HepG2 (cell line): Measurements from ENCODE around the gene PDE9A. TPM values are rescaled to one million over a fixed set of nuclear protein-coding genes. Genes with fewer than 3 reads are reported as not detected.

Source experiments
- ATAC-seq: fragments of 200-7000 bp; cut with Tn5 transposase; 3 replicates; pipeline ENCODE4 v1.9.1; 2020; ENCODE audit warnings: mild to moderate bottlenecking, moderate library complexity
- BruUV-seq: library from RNA; stranded (reverse); fragments of 400-500 nt; replicated peaks from 2 replicates; lab custom pipeline; 2021; lab: Mats Ljungman, UMichigan
- CTCF ChIA-PET: fragments of 300-600 bp; formaldehyde crosslinking; extraction: SDS; loops from one replicate; lab custom pipeline; 2021; ENCODE audit warnings: low total read pairs, inconsistent platforms, low intra/inter-chr PET ratio; lab: Yijun Ruan, JAX
- POLR2A ChIA-PET: fragments of 350-600 bp; sonication (Branson Sonifier 250); formaldehyde crosslinking; loops from one replicate; lab custom pipeline; 2020; ENCODE audit warnings: antibody characterized with exemption, inconsistent platforms; lab: Yijun Ruan, JAX
- DNase-seq: peaks from one replicate; pipeline ENCODE4 v3.0.0-alpha.2; 2015; ENCODE audit warnings: low spot score
- FAIRE-seq: peaks from 3 replicates; lab custom pipeline; 2011; peaks lifted over from hg19 to GRCh38; lab: Jason Lieb, UNC
- H2AFZ ChIP-seq: one replicate; pipeline ENCODE4 v1.6.1; 2011; ENCODE audit warnings: low read length, inconsistent platforms
- H3K27ac ChIP-seq: fragments of 300-600 bp; 3 replicates; pipeline ENCODE4 v1.8.0; 2011; ENCODE audit warnings: mixed run types, mild to moderate bottlenecking, mixed read lengths, low read length, inconsistent platforms; ENCODE audit not compliant: insufficient read depth; ENCODE audit errors: extremely low read length
- H3K27me3 ChIP-seq, 2 experiments: fragments of 200-600 bp in 1 of 2; 2 replicates in 1 of 2; 3 replicates in 1 of 2; pipeline versions ENCODE4 v1.6.0 to v1.8.0; 2011; ENCODE audit warnings: low read length in 2 of 2, mild to moderate bottlenecking in 2 of 2, moderate library complexity in 2 of 2, inconsistent platforms in 1 of 2; ENCODE audit not compliant: insufficient read depth in 2 of 2, control insufficient read depth in 1 of 2
- H3K36me3 ChIP-seq, 2 experiments: fragments of 200-600 bp in 1 of 2; replicated peaks in 1 of 2; 2 replicates in 1 of 2; 3 replicates in 1 of 2; pipeline versions ENCODE4 v1.5.1 to v1.8.0; 2011; ENCODE audit warnings: low read length in 2 of 2, inconsistent platforms in 1 of 2; ENCODE audit not compliant: insufficient read depth in 2 of 2, control insufficient read depth in 1 of 2
- H3K4me1 ChIP-seq: 2 replicates; pipeline ENCODE4 v1.5.1; 2012; ENCODE audit warnings: low read length, inconsistent platforms; ENCODE audit not compliant: insufficient read depth
- H3K4me2 ChIP-seq: 2 replicates; pipeline ENCODE4 v1.6.0; 2011; ENCODE audit warnings: low read depth, low read length, inconsistent platforms
- H3K4me3 ChIP-seq, 3 experiments: fragments of 200-600 bp in 1 of 3; sonication (generic), shearing (Covaris generic) in 1 of 3; replicated peaks in 1 of 3; 2 replicates each; pipeline ENCODE4 v1.5.1; 2011 to 2016; ENCODE audit warnings: low read length in 3 of 3, inconsistent platforms in 2 of 3, low read depth in 2 of 3, mild to moderate bottlenecking in 2 of 3, control low read depth in 1 of 3, mixed read lengths in 1 of 3; ENCODE audit not compliant: insufficient read depth in 1 of 3
- H3K79me2 ChIP-seq: one replicate; pipeline ENCODE4 v1.6.1; 2011; ENCODE audit warnings: low read length, inconsistent platforms; ENCODE audit not compliant: insufficient read depth
- H3K9ac ChIP-seq: 2 replicates; pipeline ENCODE4 v1.6.0; 2011; ENCODE audit warnings: mild to moderate bottlenecking, low read depth, low read length, inconsistent platforms; ENCODE audit not compliant: insufficient read depth
- H3K9me3 ChIP-seq: 2 replicates; pipeline ENCODE4 v1.5.1; 2012; ENCODE audit warnings: mild to moderate bottlenecking, low read length
- H4K20me1 ChIP-seq: 2 replicates; pipeline ENCODE4 v1.6.0; 2011; ENCODE audit warnings: inconsistent platforms, mild to moderate bottlenecking, low read length, moderate library complexity; ENCODE audit not compliant: insufficient read depth
- AHR ChIP-seq: IDR thresholded peaks from 2 replicates; pipeline ENCODE4 v1.6.1; 2018; ENCODE audit warnings: missing genetic modification reagents, missing compliant biosample characterization
- EED ChIP-seq: sonication (generic); formaldehyde crosslinking; IDR thresholded peaks from 2 replicates; pipeline ENCODE4 v1.5.0; 2020; ENCODE audit warnings: mild to moderate bottlenecking, missing genetic modification reagents
- GLI4 ChIP-seq: sonication (generic); formaldehyde crosslinking; IDR thresholded peaks from 2 replicates; pipeline ENCODE4 v1.5.1; 2020; ENCODE audit warnings: missing genetic modification reagents, mild to moderate bottlenecking, moderate library complexity, borderline replicate concordance
- HIC2 ChIP-seq: sonication (generic); formaldehyde crosslinking; IDR thresholded peaks from 2 replicates; pipeline ENCODE4 v1.9.0; 2022; ENCODE audit warnings: low read depth, missing genetic modification reagents
- HNRNPK ChIP-seq: fragments of 200-400 bp; formaldehyde crosslinking; IDR thresholded peaks from 2 replicates; pipeline ENCODE4 v1.6.1; 2018; ENCODE audit warnings: low read length, low read depth, moderate library complexity, mild to moderate bottlenecking; ENCODE audit not compliant: poor library complexity, severe bottlenecking
- MXD3 ChIP-seq: IDR thresholded peaks from 2 replicates; pipeline ENCODE4 v1.6.1; 2016; ENCODE audit warnings: mild to moderate bottlenecking, missing biosample characterization, missing genetic modification reagents
- MXI1 ChIP-seq: IDR thresholded peaks from 3 replicates; pipeline ENCODE4 v1.6.1; 2012; ENCODE audit warnings: low read depth, low read length, inconsistent platforms, borderline replicate concordance
- SNAPC2 ChIP-seq: sonication (generic); formaldehyde crosslinking; IDR thresholded peaks from 2 replicates; pipeline ENCODE4 v1.8.1; 2022; ENCODE audit warnings: mild to moderate bottlenecking, missing genetic modification reagents
- SP1 ChIP-seq, 2 experiments: fragments of 450-650 bp in 1 of 2; sonication (generic) in 1 of 2; formaldehyde crosslinking in 1 of 2; IDR thresholded peaks; 2 replicates each; pipeline versions ENCODE4 v1.4.0 to v1.6.1; 2016 to 2020; ENCODE audit warnings: missing genetic modification reagents in 1 of 2
- SSRP1 ChIP-seq: IDR thresholded peaks from 2 replicates; pipeline ENCODE4 v1.6.1; 2016; ENCODE audit warnings: control low read depth
- TBX2 ChIP-seq: sonication (generic); formaldehyde crosslinking; IDR thresholded peaks from 2 replicates; pipeline ENCODE4 v1.5.0; 2020; ENCODE audit warnings: missing genetic modification reagents, mild to moderate bottlenecking, borderline replicate concordance
- ZNF10 ChIP-seq: sonication (generic); formaldehyde crosslinking; IDR thresholded peaks from 2 replicates; pipeline ENCODE4 v1.4.0; 2020; ENCODE audit warnings: mild to moderate bottlenecking, low read depth, missing genetic modification reagents, borderline replicate concordance
- ZNF33A ChIP-seq: sonication (generic); formaldehyde crosslinking; IDR thresholded peaks from 2 replicates; pipeline ENCODE4 v1.5.1; 2020; ENCODE audit warnings: missing genetic modification reagents, mild to moderate bottlenecking, moderate library complexity, borderline replicate concordance
- ZNF747 ChIP-seq: sonication (generic); formaldehyde crosslinking; IDR thresholded peaks from 2 replicates; pipeline ENCODE4 v1.8.1; 2023; ENCODE audit warnings: missing genetic modification reagents, mild to moderate bottlenecking, borderline replicate concordance
- ZSCAN12 ChIP-seq: sonication (generic); formaldehyde crosslinking; IDR thresholded peaks from 2 replicates; pipeline ENCODE4 v1.9.0; 2021; ENCODE audit warnings: mild to moderate bottlenecking, missing genetic modification reagents
- WGBS: methylation state at CpG from one replicate; pipeline ENCODE4 v1.1.6; 2017; ENCODE audit warnings: low lambda C conversion rate; 5-methylcytosine and 5-hydroxymethylcytosine counted together
- in situ Hi-C: cut with HindIII; loops from 2 replicates; pipeline ENCODE4 v1.10.0; 2017; ENCODE audit warnings: low pct_unique_long_range_greater_than_20kb; ENCODE audit not compliant: extremely low pct_ligation_motif_present
- intact Hi-C: fragments of 100-400 bp; cut with micrococcal nuclease; formaldehyde crosslinking; loops from one replicate; pipeline ENCODE4 v1.10.0; 2022; ENCODE audit not compliant: unreplicated experiment
- polyA plus RNA-seq, 8 experiments: library from polyadenylated mRNA; depleted of rRNA in 3 of 8; stranded (reverse) in 7 of 8; unstranded in 1 of 8; fragments of >200 nt; fragmentation: Illumina TruSeq in 4 of 8; extraction: Trizol in 4 of 8; gene quantifications; 2 replicates each; pipeline versions ENCODE4 v1.2.1 to v1.2.3, GENCODE V29; 2011 to 2016; ENCODE audit warnings: low read depth in 4 of 8, missing spikeins in 1 of 8, mixed read lengths in 1 of 8; ENCODE audit not compliant: insufficient read depth in 1 of 8
- total RNA-seq, 5 experiments: library from RNA; depleted of rRNA; stranded (reverse); fragments of >200 nt; fragmentation: Illumina TruSeq; extraction: Trizol; gene quantifications; 2 replicates each; pipeline ENCODE4 v1.2.3, GENCODE V29; 2016; ENCODE audit warnings: low read depth in 1 of 5
- TF ChIP-seq, protein P1 (sequence below): sonication (generic); formaldehyde crosslinking; IDR thresholded peaks from 2 replicates; pipeline ENCODE4 v1.4.0; 2020; ENCODE audit warnings: mild to moderate bottlenecking, missing genetic modification reagents
- TF ChIP-seq, protein P2 (sequence below): sonication (generic); formaldehyde crosslinking; IDR thresholded peaks from 2 replicates; pipeline ENCODE4 v1.4.0; 2020; ENCODE audit warnings: missing genetic modification reagents

PDE9A gene
- total and polyA plus RNA-seq, 2 of the 13 experiments (the other 11 are each of a cell fraction or from before 2014, with no cell fraction given): 4.6 to 19.7 TPM

- Histone ChIP-seq H3K79me2 (no peaks in the 10 kb centered on the region), H3K36me3 (peaks cover 3% of the 10 kb centered on the region in 2 experiments; a peak in 3 of 5 replicates), H3K4me1 (peaks cover 15% of the 10 kb centered on the region), H3K27me3 (peaks cover 0 to 4% of the 10 kb centered on the region in 2 experiments; a peak in 1 of 5 replicates), H2AFZ (no peak overlapping the region), H3K9me3 (no peaks in the 10 kb centered on the region)
- ATAC-seq: no peak
- ChIA-PET POLR2A (no interaction called here), CTCF (no interaction called here)
- no TSS peak for BruUV-seq
- in situ Hi-C loops: no loop called here
- intact Hi-C loops: no loop called here
- DNase-seq: no peak
- TF ChIP-seq MXD3 (no peak), HIC2 (CRISPR knock-in tag) (no peak), ZNF33A (CRISPR knock-in tag) (no peak), HNRNPK (no peak), ZSCAN12 (CRISPR knock-in tag) (no peak), ZNF10 (no peak), SSRP1 (CRISPR knock-in tag) (no peak), SNAPC2 (CRISPR knock-in tag) (no peak), MXI1 (no peak), ZNF747 (CRISPR knock-in tag) (no peak), GLI4 (CRISPR knock-in tag) (no peak), AHR (no peak), EED (no peak), SP1 (IDR thresholded peaks at IDR 0.05) (no peak), SP1 (CRISPR knock-in tag; IDR thresholded peaks at IDR 0.05) (no peak), TBX2 (CRISPR knock-in tag) (no peak)
- TF ChIP-seq, protein P1, sequence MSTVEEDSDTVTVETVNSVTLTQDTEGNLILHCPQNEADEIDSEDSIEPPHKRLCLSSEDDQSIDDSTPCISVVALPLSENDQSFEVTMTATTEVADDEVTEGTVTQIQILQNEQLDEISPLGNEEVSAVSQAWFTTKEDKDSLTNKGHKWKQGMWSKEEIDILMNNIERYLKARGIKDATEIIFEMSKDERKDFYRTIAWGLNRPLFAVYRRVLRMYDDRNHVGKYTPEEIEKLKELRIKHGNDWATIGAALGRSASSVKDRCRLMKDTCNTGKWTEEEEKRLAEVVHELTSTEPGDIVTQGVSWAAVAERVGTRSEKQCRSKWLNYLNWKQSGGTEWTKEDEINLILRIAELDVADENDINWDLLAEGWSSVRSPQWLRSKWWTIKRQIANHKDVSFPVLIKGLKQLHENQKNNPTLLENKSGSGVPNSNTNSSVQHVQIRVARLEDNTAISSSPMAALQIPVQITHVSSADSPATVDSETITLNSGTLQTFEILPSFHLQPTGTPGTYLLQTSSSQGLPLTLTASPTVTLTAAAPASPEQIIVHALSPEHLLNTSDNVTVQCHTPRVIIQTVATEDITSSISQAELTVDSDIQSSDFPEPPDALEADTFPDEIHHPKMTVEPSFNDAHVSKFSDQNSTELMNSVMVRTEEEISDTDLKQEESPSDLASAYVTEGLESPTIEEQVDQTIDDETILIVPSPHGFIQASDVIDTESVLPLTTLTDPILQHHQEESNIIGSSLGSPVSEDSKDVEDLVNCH (CRISPR knock-in tag): no peak
- TF ChIP-seq, protein P2, sequence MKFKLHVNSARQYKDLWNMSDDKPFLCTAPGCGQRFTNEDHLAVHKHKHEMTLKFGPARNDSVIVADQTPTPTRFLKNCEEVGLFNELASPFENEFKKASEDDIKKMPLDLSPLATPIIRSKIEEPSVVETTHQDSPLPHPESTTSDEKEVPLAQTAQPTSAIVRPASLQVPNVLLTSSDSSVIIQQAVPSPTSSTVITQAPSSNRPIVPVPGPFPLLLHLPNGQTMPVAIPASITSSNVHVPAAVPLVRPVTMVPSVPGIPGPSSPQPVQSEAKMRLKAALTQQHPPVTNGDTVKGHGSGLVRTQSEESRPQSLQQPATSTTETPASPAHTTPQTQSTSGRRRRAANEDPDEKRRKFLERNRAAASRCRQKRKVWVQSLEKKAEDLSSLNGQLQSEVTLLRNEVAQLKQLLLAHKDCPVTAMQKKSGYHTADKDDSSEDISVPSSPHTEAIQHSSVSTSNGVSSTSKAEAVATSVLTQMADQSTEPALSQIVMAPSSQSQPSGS (CRISPR knock-in tag): no peak
- TF ChIP-seq, all 625 proteins: peak for 0
- Histone ChIP-seq H3K27ac (no peak overlapping the region), H3K9ac (no peak overlapping the region), H3K4me3 (no peak overlapping the region), H3K4me2 (no peak overlapping the region), H4K20me1 (no peaks in the 10 kb centered on the region)
- FAIRE-seq: no peak
- 91% methylated on average over 4 of the region's 13 CpGs for WGBS
These were observed 122.5 kb downstream of the PDE9A start for GRCh38 chr21:42775891-42776290.
